Endothelial cell of umbilical vein (primary cell): ENCODE data around the gene EEA1. TPM values are rescaled to one million over a fixed set of nuclear protein-coding genes. Genes with fewer than 3 reads are reported as not detected.

Source experiments
- Bru-seq: library from RNA; stranded (reverse); fragments of 400-500 nt; gene quantifications from one replicate; lab custom pipeline; 2021; lab: Mats Ljungman, UMichigan
- BruChase-seq, 2 experiments: library from RNA; stranded (reverse); fragments of 400-500 nt; gene quantifications; one replicate each; lab custom pipeline; 2021; lab: Mats Ljungman, UMichigan
- BruUV-seq: library from RNA; stranded (reverse); fragments of 400-500 nt; replicated peaks from 2 replicates; lab custom pipeline; 2021; lab: Mats Ljungman, UMichigan
- CTCF ChIA-PET: fragments of 300-600, 350-600 bp; sonication (Branson Sonifier 250); formaldehyde crosslinking; loops from one replicate; lab custom pipeline; 2021; ENCODE audit warnings: antibody characterized with exemption, inconsistent platforms; lab: Charles Lee
- POLR2A ChIA-PET: fragments of 300-600, 350-600 bp; sonication (Branson Sonifier 250); formaldehyde crosslinking; loops from one replicate; lab custom pipeline; 2021; ENCODE audit warnings: antibody characterized with exemption, inconsistent platforms; lab: Charles Lee
- DNase-seq: peaks from one replicate; pipeline ENCODE4 v3.0.0-alpha.2; 2011; ENCODE audit warnings: low read depth, low spot score
- FAIRE-seq: peaks from 2 replicates; lab custom pipeline; 2011; peaks lifted over from hg19 to GRCh38; lab: Jason Lieb, UNC
- H2AFZ ChIP-seq: 2 replicates; pipeline ENCODE4 v1.6.0; 2012; ENCODE audit warnings: low read depth, low read length, control low read depth, inconsistent platforms
- H3K27ac ChIP-seq: 2 replicates; pipeline ENCODE4 v1.5.1; 2011; ENCODE audit warnings: low read depth, mild to moderate bottlenecking, control low read depth, low read length, moderate library complexity; ENCODE audit not compliant: insufficient read depth
- H3K27me3 ChIP-seq, 2 experiments: 2 replicates each; pipeline versions ENCODE4 v1.6.0 to v1.6.1; 2011; ENCODE audit warnings: low read length in 2 of 2, mixed read lengths in 1 of 2; ENCODE audit not compliant: control insufficient read depth in 2 of 2, insufficient read depth in 2 of 2
- H3K36me3 ChIP-seq, 2 experiments: 2 replicates in 1 of 2; 3 replicates in 1 of 2; pipeline ENCODE4 v1.5.1; 2011; ENCODE audit warnings: low read length in 2 of 2, mild to moderate bottlenecking in 1 of 2, moderate library complexity in 1 of 2; ENCODE audit not compliant: control insufficient read depth in 2 of 2, insufficient read depth in 2 of 2; ENCODE audit errors: extremely low read depth in 1 of 2
- H3K4me1 ChIP-seq: 3 replicates; pipeline ENCODE4 v1.5.1; 2011; ENCODE audit warnings: mild to moderate bottlenecking, low read length; ENCODE audit not compliant: control insufficient read depth, insufficient read depth; ENCODE audit errors: extremely low read depth
- H3K4me2 ChIP-seq: 2 replicates; pipeline ENCODE4 v1.6.1; 2011; ENCODE audit warnings: low read length, control low read depth, mixed read lengths; ENCODE audit not compliant: insufficient read depth
- H3K4me3 ChIP-seq, 3 experiments: fragments of 200-600 bp in 1 of 3; sonication (generic), shearing (Covaris generic) in 1 of 3; replicated peaks in 1 of 3; 2 replicates each; pipeline ENCODE4 v1.5.1; 2011 to 2016; ENCODE audit warnings: control low read depth in 3 of 3, low read length in 3 of 3, mild to moderate bottlenecking in 2 of 3, inconsistent platforms in 1 of 3, low read depth in 1 of 3, moderate library complexity in 1 of 3; ENCODE audit not compliant: insufficient read depth in 1 of 3
- H3K79me2 ChIP-seq: 2 replicates; pipeline ENCODE4 v1.6.0; 2012; ENCODE audit warnings: low read length, inconsistent platforms; ENCODE audit not compliant: control insufficient read depth, insufficient read depth
- H3K9ac ChIP-seq: replicated peaks from 2 replicates; pipeline ENCODE3; 2011; ENCODE audit warnings: low read length, control low read depth; ENCODE audit not compliant: insufficient read depth; ENCODE audit errors: extremely low read depth
- H3K9me1 ChIP-seq: replicated peaks from 3 replicates; pipeline ENCODE4 v1.6.0; 2011; ENCODE audit warnings: mild to moderate bottlenecking, low read length; ENCODE audit not compliant: control insufficient read depth, insufficient read depth; ENCODE audit errors: extremely low read depth
- H3K9me3 ChIP-seq: replicated peaks from 2 replicates; pipeline ENCODE4 v1.5.1; 2012; ENCODE audit warnings: low read length, inconsistent platforms; ENCODE audit not compliant: control insufficient read depth, insufficient read depth
- H4K20me1 ChIP-seq: replicated peaks from 2 replicates; pipeline ENCODE3; 2011; ENCODE audit warnings: mild to moderate bottlenecking, low read length; ENCODE audit not compliant: control insufficient read depth, insufficient read depth; ENCODE audit errors: extremely low read depth
- EZH2 ChIP-seq: IDR thresholded peaks from 2 replicates; pipeline ENCODE4 v1.6.1; 2012; ENCODE audit warnings: borderline replicate concordance, low read depth, mild to moderate bottlenecking, moderate library complexity, low read length, inconsistent platforms; ENCODE audit not compliant: severe bottlenecking
- FOS ChIP-seq: IDR thresholded peaks from 2 replicates; pipeline ENCODE4 v1.6.1; 2011; ENCODE audit warnings: mild to moderate bottlenecking, low read length, moderate library complexity, borderline replicate concordance; ENCODE audit not compliant: insufficient read depth
- GATA2 ChIP-seq: IDR thresholded peaks from 2 replicates; pipeline ENCODE4 v1.7.0; 2011; ENCODE audit warnings: low read depth, mild to moderate bottlenecking, moderate library complexity, mixed read lengths, low read length; ENCODE audit not compliant: insufficient read length, insufficient read depth
- JUN ChIP-seq: IDR thresholded peaks from 2 replicates; pipeline ENCODE4 v1.6.1; 2011; ENCODE audit warnings: borderline replicate concordance, low read depth; ENCODE audit not compliant: insufficient read length, insufficient read depth
- MYC ChIP-seq: IDR thresholded peaks from one replicate; pipeline ENCODE4 v1.6.1; 2011; ENCODE audit warnings: mild to moderate bottlenecking, low read depth, low read length
- POLR2A ChIP-seq: IDR thresholded peaks from 2 replicates; pipeline ENCODE4 v1.6.1; 2012; ENCODE audit warnings: low read depth, mild to moderate bottlenecking, control low read depth, low read length
- POLR2AphosphoS5 ChIP-seq: IDR thresholded peaks from 2 replicates; pipeline ENCODE4 v1.6.1; 2012; ENCODE audit warnings: low read depth, mild to moderate bottlenecking, control low read depth, low read length, moderate library complexity; ENCODE audit not compliant: insufficient read depth
- dilution Hi-C: fragments of 300-500 bp; cut with MboI; formaldehyde crosslinking; loops from one replicate; pipeline ENCODE4 v1.15.0; 2019; ENCODE audit warnings: low sequenced_read_pairs; ENCODE audit not compliant: extremely low pct_ligation_motif_present
- intact Hi-C: fragments of 100-400 bp; cut with micrococcal nuclease; formaldehyde crosslinking; loops from one replicate; pipeline ENCODE4 v1.10.0; 2022
- long read RNA-seq: library from polyadenylated mRNA; stranded (forward); transcript quantifications from one replicate; pipeline ENCODE4 v2.0.0, GENCODE V29; 2021
- polyA minus RNA-seq, 3 experiments: library from RNA; depleted of rRNA, polyadenylated mRNA; stranded (reverse); fragments of >200 nt; gene quantifications; 1 replicate in 1 of 3; 2 replicates in 2 of 3; pipeline ENCODE4 v1.2.3, GENCODE V29; 2011
- polyA plus RNA-seq, 4 experiments: library from polyadenylated mRNA; depleted of rRNA in 3 of 4; stranded (reverse) in 3 of 4; unstranded in 1 of 4; fragments of >200 nt; gene quantifications; 2 replicates each; pipeline versions ENCODE4 v1.2.1 to v1.2.3, GENCODE V29; 2011 to 2012; ENCODE audit warnings: missing spikeins in 1 of 4
- total RNA-seq: library from RNA; stranded (reverse); gene quantifications from 2 replicates; pipeline ENCODE4 v1.2.3, GENCODE V29; 2021
- TF ChIP-seq, protein P1 (sequence below), 2 donors: IDR thresholded peaks; 1 replicate in 1 of 2; 2 replicates in 1 of 2; pipeline ENCODE4 v1.5.1; 2011; ENCODE audit warnings: low read length in 2 of 2, mild to moderate bottlenecking in 2 of 2, moderate library complexity in 2 of 2, control low read depth in 1 of 2, inconsistent platforms in 1 of 2, low read depth in 1 of 2; ENCODE audit not compliant: insufficient read depth in 1 of 2; ENCODE audit errors: extremely low read depth in 1 of 2
- TF ChIP-seq, protein P2 (sequence below): IDR thresholded peaks from 2 replicates; pipeline ENCODE4 v1.6.1; 2011; ENCODE audit not compliant: insufficient read depth, insufficient read length

Gene EEA1
- total RNA-seq, result 37.9 and 38.8 TPM in 2 replicates
- polyA plus RNA-seq, result 1.9 and 2.6 TPM in 2 replicates
- 4.3 and 5.4 TPM in 2 replicates for polyA plus RNA-seq (2011; cell fraction: cytosol; rRNA removed)
- 10.9 and 12.8 TPM in 2 replicates for polyA plus RNA-seq (2011; cell fraction: nucleus; rRNA removed)
- polyA plus RNA-seq (2012), result 28.8 and 28.9 TPM in 2 replicates
- 4.2 and 5.4 TPM in 2 replicates for polyA minus RNA-seq
- polyA minus RNA-seq (2011; cell fraction: cytosol; rRNA and poly(A)+ RNA removed), result 8.8 TPM
- 13.4 and 25.4 TPM in 2 replicates for polyA minus RNA-seq (2011; cell fraction: nucleus; rRNA and poly(A)+ RNA removed)
- percentile 93 among the genes with signal in this experiment for Bru-seq, nascent RNA
- BruChase-seq, experiment 1, labeled RNA remaining after a 6-hour chase, result percentile 89 among the genes with signal in this experiment
- percentile 86 among the genes with signal in this experiment for BruChase-seq, experiment 2, labeled RNA remaining after a 2-hour chase
- long read RNA-seq, full-length matches to known transcripts, result 1 of 17 reads
- long read RNA-seq, partial matches to known transcripts, result 6 of 17 reads
- long read RNA-seq, other reads (novel, unspliced or antisense), result 10 of 17 reads

DNA sequence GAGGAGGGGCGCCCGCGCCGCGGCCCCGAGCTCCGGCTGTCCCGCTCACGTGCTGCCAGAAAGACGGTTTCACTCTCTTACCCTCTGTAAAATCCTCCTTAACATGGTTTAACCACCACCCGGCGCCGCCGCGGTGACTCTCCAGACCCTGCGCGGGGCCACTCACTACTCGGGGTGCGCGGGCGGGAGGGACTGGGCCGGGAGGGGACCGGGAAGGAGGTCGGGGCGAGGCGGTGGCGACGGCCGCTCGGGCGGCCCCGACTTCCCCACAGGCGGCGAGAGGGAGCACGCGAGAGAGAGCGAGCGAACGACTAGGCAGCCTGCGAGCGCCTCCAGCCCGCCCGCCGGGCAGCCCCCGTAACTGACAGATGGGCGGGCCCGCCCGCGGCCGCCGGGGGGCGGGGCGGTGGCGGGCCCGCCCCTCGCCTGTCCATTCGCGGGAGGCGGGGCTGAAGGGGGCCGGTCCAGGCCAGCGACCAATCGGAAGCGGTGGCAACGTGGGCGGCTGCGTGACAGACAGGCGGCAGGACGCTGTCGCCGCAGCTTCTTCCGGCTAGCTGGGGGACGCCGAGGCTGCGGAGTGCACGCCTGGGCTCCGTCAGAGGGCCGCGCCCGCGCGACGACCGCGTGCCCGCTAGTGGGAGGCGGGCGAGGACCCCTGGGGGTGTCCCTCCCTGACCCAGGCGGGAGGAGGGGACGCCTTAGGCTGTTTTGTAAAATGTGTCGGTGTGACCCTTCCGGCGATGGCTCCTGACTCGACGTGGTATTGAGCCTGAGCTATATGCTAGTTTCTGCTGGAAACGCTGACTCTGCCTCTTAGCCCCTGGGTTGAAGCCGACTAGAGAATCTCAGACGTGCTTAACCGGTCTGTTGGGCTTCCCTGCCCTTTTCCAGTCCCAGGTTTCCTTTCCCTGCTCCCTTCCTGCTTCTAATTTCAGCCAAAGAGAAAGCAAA is at the start of gene EEA1:
EEA1 (minus strand) TSS at position 334 of the 954 bp plus-strand sequence; CDS start at position 105, 229 bp downstream.
- dilution Hi-C loops (no loop called here), intact Hi-C loops (loop anchor here (1.0 to 10.0 kb wide), 8 partner anchors 29 to 488 kb away; partner anchors contain the start of gene NUDT4)
- Histone ChIP-seq H2AFZ (peak within 1 kb of the TSS; percentile 78), H3K9ac (peak within 1 kb of the TSS; percentile 97), H3K9me3 (no peaks in the 10 kb centered on the region), H3K27ac (peak within 1 kb of the TSS; percentile 90), H3K79me2 (peaks cover 43% of the 10 kb centered on the region), H3K4me3 (peak within 1 kb of the TSS; percentile 91 to 97 (median 95)), H3K4me2 (peak within 1 kb of the TSS; percentile 98), H3K27me3 (no peaks in the 10 kb centered on the region), H3K9me1 (no peaks in the 10 kb centered on the region), H4K20me1 (no peaks in the 10 kb centered on the region), H3K36me3 (no peaks in the 10 kb centered on the region), H3K4me1 (peaks cover 17% of the 10 kb centered on the region)
- FAIRE-seq (peak; percentile 87), DNase-seq (peak; percentile 96)
- POLR2A ChIA-PET, result no interaction called here
- TF ChIP-seq GATA2 (no peak), FOS (no peak), MYC (no peak), POLR2AphosphoS5 (peak; percentile 93), POLR2A (peak; percentile 83), EZH2 (no peak), JUN (no peak)
- TF ChIP-seq, protein P1, sequence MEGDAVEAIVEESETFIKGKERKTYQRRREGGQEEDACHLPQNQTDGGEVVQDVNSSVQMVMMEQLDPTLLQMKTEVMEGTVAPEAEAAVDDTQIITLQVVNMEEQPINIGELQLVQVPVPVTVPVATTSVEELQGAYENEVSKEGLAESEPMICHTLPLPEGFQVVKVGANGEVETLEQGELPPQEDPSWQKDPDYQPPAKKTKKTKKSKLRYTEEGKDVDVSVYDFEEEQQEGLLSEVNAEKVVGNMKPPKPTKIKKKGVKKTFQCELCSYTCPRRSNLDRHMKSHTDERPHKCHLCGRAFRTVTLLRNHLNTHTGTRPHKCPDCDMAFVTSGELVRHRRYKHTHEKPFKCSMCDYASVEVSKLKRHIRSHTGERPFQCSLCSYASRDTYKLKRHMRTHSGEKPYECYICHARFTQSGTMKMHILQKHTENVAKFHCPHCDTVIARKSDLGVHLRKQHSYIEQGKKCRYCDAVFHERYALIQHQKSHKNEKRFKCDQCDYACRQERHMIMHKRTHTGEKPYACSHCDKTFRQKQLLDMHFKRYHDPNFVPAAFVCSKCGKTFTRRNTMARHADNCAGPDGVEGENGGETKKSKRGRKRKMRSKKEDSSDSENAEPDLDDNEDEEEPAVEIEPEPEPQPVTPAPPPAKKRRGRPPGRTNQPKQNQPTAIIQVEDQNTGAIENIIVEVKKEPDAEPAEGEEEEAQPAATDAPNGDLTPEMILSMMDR (IDR thresholded peaks at IDR 0.05; ENCODE audit: extremely low read depth in 1 of 2, insufficient read depth in 1 of 2, low read depth in 1 of 2, low read length in 2 of 2), result peak in 1 of 2 donors; percentile 34
- TF ChIP-seq, protein P2, sequence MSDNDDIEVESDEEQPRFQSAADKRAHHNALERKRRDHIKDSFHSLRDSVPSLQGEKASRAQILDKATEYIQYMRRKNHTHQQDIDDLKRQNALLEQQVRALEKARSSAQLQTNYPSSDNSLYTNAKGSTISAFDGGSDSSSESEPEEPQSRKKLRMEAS, result peak; percentile 46
- TSS peak; percentile 30 for BruUV-seq
- CTCF ChIA-PET, result interaction anchor here (1.0 to 4.5 kb wide), 11 partner anchors 15 to 490 kb away, joined by 3 to 28 read pairs (median 5); no protein-coding TSS in a partner anchor
